Erythroblast (primary cell): ENCODE measurements around the gene WDR44.
"Not testable (repeated sequence)": the region's sequence is repeated elsewhere in the genome, so short reads cannot be mapped to it uniquely, and the experiment has no call there.

ENCODE experiments used
- DNase-seq, 2 experiments: peaks; one replicate each; lab custom pipeline; 2025; lab: John Stamatoyannopoulos, UW
- GATA1 ChIP-seq: IDR thresholded peaks from 2 replicates; pipeline ENCODE4 v1.6.1; 2011; ENCODE audit warnings: low read depth, mild to moderate bottlenecking, control low read depth, low read length, moderate library complexity
- POLR2A ChIP-seq: IDR thresholded peaks from 2 replicates; pipeline ENCODE4 v1.6.1; 2011; ENCODE audit warnings: mild to moderate bottlenecking, low read length

The WDR44 gene

DNA sequence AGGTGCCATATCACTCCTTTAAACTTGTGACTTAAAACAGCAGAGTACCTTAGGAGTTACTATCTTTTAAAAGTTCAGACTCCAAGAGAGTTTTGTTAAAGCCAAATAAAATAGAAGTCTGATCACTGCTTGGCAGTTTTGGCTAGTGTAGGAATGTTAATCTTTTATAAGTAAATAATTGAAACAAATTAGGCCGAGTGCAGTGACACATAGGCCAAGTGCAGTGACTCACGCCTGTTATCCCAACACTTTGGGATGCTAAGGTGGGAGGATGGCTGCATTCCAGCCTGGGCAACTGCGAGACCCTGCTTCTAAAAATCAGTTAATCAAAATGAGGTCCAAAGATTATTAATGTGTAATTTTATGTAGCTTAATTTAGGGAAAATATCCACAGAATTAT, 37.2 kb downstream of the WDR44 start:
- no peak for DNase-seq

DNA sequence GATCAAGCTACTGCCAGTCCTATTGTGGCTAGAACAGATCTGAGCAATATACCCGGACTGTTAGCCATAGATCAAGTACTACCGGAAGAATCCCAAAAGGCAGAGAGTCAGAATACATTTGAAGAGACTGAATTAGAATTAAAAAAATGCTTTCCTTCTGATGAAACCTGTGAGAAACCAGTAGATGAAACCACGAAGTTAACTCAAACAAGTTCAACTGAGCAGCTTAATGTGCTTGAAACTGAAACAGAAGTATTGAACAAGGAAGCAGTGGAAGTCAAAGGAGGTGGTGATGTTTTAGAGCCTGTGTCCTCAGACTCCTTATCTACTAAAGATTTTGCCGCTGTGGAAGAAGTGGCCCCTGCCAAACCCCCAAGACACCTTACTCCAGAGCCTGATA, 46.8 kb downstream of the WDR44 start:
- DNase-seq = no peak
- TF ChIP-seq GATA1 (no peak), POLR2A (no peak)

More for the DNA sequence above, 37.2 kb downstream of the WDR44 start:
- no peak for TF ChIP-seq POLR2A
- no peak for TF ChIP-seq GATA1

DNA sequence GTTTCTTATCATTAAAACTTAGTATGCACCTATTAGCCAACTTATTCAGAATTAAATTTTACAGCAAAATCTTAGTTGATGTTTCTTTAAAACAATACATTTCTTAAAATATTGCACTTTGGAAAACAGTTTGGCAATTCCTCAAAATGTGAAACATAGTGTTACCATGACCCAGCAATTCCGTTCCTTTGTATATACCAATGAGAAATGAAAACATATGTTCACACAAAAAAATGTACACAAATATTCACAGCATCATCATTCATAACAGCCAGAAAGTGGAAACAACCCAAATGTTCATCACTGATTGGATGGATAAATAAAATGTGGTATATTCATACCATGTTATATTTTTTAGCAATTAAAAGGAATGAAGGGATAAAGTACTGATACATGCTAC, 50.2 kb downstream of the WDR44 start:
- DNase-seq = no peak
- TF ChIP-seq POLR2A (no peak), GATA1 (no peak)

GRCh38 chrX:118418811-118419251, 72.9 kb downstream of the WDR44 start:
- no peak for DNase-seq
- TF ChIP-seq GATA1 (no peak), POLR2A (no peak)

DNA sequence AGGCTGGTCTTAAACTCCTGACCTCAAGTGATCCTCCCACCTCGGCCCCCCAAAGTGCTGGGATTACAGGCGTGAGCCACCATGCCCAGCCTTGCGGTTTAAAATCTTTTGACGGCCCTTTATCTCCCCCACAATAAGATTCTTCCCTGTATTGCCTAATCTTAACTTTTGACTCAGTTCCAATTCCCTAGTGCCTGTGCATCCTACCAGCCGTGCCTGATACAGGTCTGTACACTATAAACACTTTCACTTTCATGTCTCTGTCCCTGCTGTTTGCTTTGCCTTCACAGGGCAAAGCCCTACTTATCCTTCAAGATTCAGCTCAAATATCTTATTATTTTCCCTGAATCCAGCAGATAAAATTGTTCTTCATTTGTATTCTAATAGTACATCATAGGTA, 74.6 kb downstream of the WDR44 start:
- TF ChIP-seq POLR2A = no peak
- no peak for TF ChIP-seq GATA1
- peak; percentile 0 for DNase-seq

- no peak for DNase-seq
- TF ChIP-seq GATA1 = no peak
- TF ChIP-seq POLR2A = no peak
These were observed 77.7 kb downstream of the WDR44 start for GRCh38 chrX:118423558-118423957.

DNA sequence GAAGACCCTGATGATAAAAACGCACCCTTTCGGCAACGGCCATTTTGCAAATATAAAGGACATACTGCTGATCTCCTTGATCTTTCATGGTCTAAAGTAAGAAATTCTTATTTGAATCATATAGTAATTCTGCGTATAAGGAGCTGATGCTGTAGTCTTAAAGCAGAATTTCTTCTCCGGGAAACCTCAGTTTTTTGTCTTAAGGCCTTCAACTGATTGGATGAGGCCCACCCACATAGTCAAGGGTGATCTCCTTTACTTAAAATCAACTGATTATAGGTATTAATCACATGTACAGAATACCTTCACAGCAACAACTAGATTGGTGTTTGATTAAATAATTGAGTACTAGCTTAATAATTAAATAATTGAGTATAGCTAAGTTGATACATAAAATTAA, 86.9 kb downstream of the WDR44 start:
- no peak for TF ChIP-seq POLR2A
- TF ChIP-seq GATA1 = no peak
- no peak for DNase-seq

- no peak for DNase-seq
- no peak for TF ChIP-seq GATA1
- no peak for TF ChIP-seq POLR2A
These were observed 91.4 kb downstream of the WDR44 start for GRCh38 chrX:118437283-118437682.

GRCh38 chrX:118448273-118448783, 102.4 kb downstream of the WDR44 start:
- TF ChIP-seq POLR2A = no peak
- no peak for TF ChIP-seq GATA1
- no peak for DNase-seq

DNA sequence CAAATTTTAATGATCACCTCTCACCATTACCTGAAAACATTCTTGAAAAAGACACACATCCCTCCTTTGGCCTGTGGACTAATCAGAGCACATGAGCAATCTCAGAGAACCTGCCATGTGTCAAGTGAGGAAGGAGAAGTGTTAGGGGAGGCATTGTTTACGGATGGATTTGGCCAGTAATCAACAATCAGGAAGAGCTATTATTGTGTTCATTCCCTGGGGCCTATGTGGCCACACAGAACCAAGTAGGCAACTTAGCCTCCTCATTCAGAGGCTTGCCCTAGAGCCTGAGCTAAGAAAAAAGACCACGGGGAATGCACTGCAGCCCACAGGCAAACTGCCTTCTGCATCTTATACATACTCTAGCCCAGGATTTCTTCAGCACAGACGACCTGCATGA, 109.1 kb downstream of the WDR44 start:
- TF ChIP-seq POLR2A (no peak), GATA1 (no peak)
- DNase-seq = no peak

- peak; percentile 32 to 51 for DNase-seq
- TF ChIP-seq POLR2A = no peak
- TF ChIP-seq GATA1 = no peak
These were observed 113.6 kb downstream of the WDR44 start for GRCh38 chrX:118459494-118459893.

DNA sequence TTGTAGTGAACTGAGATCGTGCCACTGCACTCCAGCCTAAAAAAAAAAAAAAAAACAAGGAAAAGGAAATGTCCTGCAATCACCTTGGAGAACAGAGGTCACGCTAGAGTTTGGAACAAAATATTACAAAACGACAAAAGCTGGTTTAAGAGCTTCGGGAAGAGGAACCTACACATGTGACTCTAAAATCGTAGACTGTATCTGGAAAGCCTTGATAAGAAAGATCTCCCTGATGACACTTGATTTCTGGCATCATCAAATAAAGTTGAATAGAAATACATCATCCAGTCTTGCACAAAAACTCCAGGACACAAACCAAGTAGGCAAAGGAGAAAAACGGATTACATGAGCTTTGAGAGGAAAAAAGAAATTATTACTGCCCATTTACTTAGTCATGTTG, 118.6 kb downstream of the WDR44 start:
- no peak for DNase-seq
- no peak for TF ChIP-seq GATA1

DNA sequence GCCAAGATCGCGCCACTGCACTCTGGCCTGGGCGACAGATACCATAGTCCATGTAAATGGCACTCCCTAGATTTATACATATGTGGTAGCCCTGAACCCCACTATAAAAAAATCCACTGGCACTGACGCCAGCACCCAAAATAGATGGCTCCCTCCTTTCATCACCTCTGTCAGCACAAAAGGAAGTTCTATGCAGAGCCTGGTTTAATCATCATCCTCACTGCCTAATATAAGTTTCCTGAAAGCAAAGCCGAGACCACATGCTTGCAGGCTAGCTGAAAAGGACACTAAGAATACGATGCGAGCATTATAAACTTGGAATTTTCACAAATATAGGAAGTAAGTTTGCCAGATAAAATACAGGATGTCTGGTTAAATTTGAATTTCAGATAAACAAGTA, 122.2 kb downstream of the WDR44 start:
- TF ChIP-seq GATA1 (no peak), POLR2A (no peak)
- DNase-seq = no peak

- not testable (repeated sequence) for DNase-seq
These were observed 124.9 kb downstream of the WDR44 start for GRCh38 chrX:118470721-118471347.

- no peak for TF ChIP-seq POLR2A
- no peak for TF ChIP-seq GATA1
- DNase-seq = no peak
These were observed 128.7 kb downstream of the WDR44 start for GRCh38 chrX:118474586-118474985.
